ENCODE results near the gene LRAT. TPM values are rescaled to one million over a fixed set of nuclear protein-coding genes. Genes with fewer than 3 reads are reported as not detected.
A peak's percentile ranks its signal among the peaks of the same experiment; 100 is the strongest.

LRAT gene
- total RNA-seq, 1 experiment from 2014 or later: 0.17 TPM

DNA sequence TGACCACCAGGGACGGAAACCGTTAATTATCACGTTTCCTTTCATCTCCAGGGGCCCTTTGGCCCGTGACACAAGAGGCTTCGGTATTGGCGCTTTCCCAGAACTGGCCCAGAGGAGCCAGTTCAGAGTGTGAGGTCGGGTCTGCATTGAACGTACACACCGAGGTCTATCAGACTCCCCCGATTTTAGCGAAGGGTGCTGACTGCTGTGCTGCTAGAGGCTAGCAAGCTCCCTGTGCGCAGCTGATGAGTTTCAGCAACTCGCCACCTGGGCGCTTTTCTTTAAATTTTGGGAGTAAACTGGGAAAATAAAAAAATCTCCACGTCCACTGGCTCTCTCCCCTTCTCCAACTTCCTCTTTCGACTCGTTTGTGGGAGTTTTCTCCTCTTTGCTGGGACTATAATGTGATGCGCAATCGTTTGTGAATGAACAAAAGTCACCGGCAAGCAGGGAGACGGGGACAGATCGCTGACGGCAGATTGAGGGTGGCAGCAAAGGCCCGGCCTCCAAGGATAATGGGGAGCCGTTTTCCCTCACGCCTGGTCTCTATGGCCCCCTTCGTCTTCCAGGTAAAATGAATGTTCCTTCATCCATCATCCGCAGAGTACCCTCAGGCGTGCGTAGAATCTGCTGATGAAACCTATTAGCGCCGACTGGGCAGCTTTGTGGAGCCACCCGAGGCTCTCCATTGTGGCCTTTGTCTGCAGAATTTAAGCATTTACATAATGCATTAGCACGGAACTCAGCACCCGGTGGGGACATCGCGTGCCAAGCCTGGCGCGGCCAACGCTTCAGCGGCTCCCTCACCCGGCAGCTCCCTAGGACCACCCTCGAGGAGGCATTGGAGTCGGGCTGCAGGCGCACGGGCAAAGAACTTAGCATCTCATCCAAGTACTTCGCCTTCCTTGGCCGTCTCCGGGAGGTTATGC lies 1.6 kb upstream of the LRAT start:
- no peak for DNase-seq (ENCODE audit: low read depth)
- in situ Hi-C loops (cut with HindIII; ENCODE audit: low pct_unique_long_range_greater_than_20kb, low sequenced_read_pairs): no loop called here

DNA sequence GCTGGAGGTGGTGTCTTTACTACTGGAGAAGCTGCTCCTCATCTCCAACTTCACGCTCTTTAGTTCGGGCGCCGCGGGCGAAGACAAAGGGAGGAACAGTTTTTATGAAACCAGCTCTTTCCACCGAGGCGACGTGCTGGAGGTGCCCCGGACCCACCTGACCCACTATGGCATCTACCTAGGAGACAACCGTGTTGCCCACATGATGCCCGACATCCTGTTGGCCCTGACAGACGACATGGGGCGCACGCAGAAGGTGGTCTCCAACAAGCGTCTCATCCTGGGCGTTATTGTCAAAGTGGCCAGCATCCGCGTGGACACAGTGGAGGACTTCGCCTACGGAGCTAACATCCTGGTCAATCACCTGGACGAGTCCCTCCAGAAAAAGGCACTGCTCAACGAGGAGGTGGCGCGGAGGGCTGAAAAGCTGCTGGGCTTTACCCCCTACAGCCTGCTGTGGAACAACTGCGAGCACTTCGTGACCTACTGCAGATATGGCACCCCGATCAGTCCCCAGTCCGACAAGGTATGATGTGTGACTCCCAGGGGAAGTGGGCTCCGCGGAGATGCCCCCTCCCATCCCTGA lies 634 bp downstream of the LRAT start:
- DNase-seq (ENCODE audit: low read depth): no peak
- in situ Hi-C loops (cut with HindIII; ENCODE audit: low pct_unique_long_range_greater_than_20kb, low sequenced_read_pairs): no loop called here

DNA sequence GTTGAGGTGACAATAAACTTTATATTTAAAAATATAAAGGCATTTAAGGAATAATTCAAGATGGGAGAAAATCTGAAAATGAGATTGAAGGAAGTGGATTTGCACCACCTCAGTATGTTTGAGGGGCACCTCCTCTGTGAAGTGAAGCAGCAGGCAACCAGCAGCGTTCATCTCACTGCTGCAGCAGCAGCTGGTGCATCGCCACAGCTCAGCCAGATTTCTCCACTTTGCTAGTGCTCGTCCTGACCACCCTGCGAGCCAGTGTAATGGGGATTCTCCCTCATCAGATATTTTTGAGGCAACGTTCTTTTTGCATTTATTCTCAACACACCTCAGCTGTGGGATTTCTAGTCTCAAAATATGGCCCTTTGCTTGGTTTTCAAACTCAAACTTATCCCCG lies 13.9 kb downstream of the LRAT start:
- DNase-seq (ENCODE audit: low read depth): no peak
- in situ Hi-C loops (cut with HindIII; ENCODE audit: low pct_unique_long_range_greater_than_20kb, low sequenced_read_pairs): no loop called here

DNA sequence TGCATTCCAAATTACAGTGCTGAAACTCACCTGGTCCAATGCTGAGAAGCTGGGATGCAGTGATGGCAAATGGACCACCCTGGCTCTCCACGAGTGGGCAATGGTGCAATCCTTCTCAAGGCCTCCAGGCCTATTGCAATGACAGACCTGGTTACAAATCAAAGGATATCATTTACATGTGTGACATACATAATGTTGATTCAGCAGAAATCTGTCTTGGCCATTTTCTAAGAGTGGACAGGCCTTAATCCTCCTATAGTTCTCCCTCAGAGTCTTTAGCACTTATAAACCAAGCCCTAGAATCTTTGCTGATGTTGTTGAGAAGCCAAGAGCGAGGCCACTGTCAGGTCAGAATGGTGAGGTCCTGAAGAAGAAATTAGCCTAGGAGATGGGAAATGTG lies 17.1 kb downstream of the LRAT start:
- in situ Hi-C loops (cut with HindIII; ENCODE audit: low pct_unique_long_range_greater_than_20kb, low sequenced_read_pairs): no loop called here
- no peak for DNase-seq (ENCODE audit: low read depth)

DNA sequence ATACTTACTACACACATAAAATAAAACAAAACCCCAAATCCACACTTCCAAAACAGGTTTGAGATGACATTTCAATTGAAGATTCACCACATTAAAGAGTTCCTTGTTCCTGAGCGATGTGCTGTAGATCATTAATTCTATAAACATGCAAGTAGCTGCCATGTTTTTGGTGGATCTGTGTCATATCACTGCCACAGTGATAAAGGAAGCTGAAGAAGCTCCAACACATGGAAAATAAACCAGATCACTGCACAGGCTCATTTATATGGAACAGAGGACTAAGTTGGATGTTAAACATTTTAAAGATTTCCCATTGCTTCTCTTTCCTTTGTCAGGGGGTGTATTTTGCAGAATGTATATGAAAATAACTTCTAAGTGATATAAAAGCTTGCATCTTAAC lies 34.5 kb downstream of the LRAT start:
- no peak for DNase-seq (ENCODE audit: low read depth)
- in situ Hi-C loops (cut with HindIII; ENCODE audit: low pct_unique_long_range_greater_than_20kb, low sequenced_read_pairs): no loop called here

DNA sequence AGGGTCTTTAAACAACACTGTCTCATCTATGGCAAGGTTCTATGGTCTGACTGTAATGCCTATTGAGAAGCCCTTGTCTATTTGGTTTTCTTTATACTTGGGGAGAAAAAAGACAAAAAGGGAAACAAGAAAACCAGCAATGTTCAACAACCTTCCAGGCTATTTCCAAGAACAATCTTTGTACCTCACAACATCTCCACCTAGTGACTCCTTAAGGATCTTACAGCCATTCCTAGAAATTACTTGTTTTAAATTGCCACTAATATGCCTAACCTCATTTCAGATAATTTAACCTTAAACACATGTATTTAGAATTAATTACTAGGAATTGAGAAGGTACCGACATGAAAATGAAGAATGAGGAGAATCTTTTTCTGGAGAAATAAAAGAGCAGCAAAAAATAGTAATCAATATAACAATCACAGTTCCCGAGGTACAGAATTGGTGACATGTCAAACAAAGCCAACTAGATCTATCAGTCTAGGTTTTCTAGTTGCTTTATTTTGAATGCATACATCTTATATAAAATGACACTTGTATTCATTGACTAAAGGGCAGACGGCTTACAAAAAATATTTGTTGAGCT lies 35.7 kb downstream of the LRAT start:
- in situ Hi-C loops (cut with HindIII; ENCODE audit: low pct_unique_long_range_greater_than_20kb, low sequenced_read_pairs): no loop called here
- DNase-seq (ENCODE audit: low read depth): peak; percentile 17

DNA sequence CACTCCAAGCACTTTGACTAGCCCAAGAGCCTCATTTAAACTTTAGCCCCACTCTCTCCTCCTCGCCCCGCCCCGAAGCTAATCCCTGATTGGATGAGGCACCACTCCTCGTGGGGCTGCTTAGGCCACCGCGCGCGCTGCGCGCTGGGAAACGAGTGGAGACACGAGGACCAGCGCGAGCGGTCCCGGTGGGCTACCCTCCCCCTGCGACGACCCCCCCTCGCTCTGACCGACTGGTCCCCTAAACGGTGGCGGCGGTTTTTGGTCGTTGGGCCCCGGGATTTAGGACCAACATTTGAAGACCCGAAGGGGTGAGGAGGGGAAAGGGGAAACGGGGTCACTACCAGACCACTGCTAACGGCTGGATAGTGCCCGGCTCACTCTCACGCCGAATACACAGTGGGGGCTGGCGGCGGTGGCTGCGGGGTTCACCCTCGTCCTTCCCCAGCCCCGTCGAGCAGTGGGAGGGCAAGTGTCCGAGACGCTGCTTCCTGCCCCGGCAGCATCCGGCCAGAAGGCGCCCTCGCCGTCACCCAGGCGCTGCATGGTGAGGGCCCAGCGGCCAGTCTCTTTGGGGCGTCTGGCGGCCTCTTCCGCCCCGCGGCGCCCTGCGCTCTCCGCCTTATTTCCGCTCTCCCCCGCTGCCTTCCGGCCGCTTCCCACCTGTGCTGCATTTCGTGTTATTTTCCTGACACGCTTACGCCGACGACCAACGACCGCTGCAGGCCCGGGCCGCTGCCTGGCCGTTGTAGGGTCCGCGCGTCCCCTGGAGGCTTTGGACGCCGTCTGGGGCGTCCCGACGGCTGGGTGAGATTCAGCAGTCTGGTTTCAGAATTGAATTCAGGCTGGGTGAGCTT lies 37.6 kb downstream of the LRAT start, which contains the start of gene RBM46:
RBM46 (plus strand) TSS at position 147 of the 857 bp plus-strand sequence. CDS start 15,481 bp downstream, outside the sequence.
- in situ Hi-C loops (cut with HindIII; ENCODE audit: low pct_unique_long_range_greater_than_20kb, low sequenced_read_pairs): no loop called here
- DNase-seq (ENCODE audit: low read depth): no peak

DNA sequence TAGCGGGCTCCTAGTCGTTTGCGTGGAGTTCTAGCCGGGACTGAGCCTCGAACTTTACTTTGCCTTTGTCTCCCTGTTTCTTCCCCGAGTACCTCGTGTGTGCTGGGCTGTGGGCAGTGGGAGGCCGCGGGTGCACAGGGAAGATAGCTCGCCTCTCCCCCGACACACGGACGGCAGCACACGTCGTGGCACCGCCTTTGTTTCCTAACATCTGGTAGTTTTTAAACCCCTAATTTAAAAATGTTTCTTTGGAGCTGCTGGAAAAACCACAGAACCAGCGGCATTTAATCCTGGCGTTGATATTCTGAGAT lies 38.1 kb downstream of the LRAT start:
- no peak for DNase-seq (ENCODE audit: low read depth)
- in situ Hi-C loops (cut with HindIII; ENCODE audit: low pct_unique_long_range_greater_than_20kb, low sequenced_read_pairs): no loop called here

Other genes starting within 250 kb of the LRAT start
- 62.1 and 105 TPM in 2 replicates for gene PLRG1, start 193.6 kb upstream of the LRAT start, total RNA-seq (2014; rRNA removed; shearing (Covaris generic); ENCODE audit: low replicate concordance)
- 0.37 TPM in 1 of 2 replicates, not detected in the other for gene FGB, start 181.0 kb upstream of the LRAT start, total RNA-seq (2014; rRNA removed; shearing (Covaris generic); ENCODE audit: low replicate concordance)
- not detected in 2 replicates for gene FGA, start 153.3 kb upstream of the LRAT start, total RNA-seq (2014; rRNA removed; shearing (Covaris generic); ENCODE audit: low replicate concordance)
- not detected in 2 replicates for gene FGG, start 131.3 kb upstream of the LRAT start, total RNA-seq (2014; rRNA removed; shearing (Covaris generic); ENCODE audit: low replicate concordance)
- gene RBM46, start 37.3 kb downstream of the LRAT start, total RNA-seq (2014; rRNA removed; shearing (Covaris generic); ENCODE audit: low replicate concordance): 3.5 TPM in 1 of 2 replicates, not detected in the other

All from Caki2 (cell line).